Thymus (tissue), 11 donors: ENCODE results near the gene PDSS2. TPM values are rescaled to one million over a fixed set of nuclear protein-coding genes. Genes with fewer than 3 reads are reported as not detected.
A peak's percentile ranks its signal among the peaks of the same experiment; 100 is the strongest.
"Not testable (repeated sequence)": the region's sequence is repeated elsewhere in the genome, so short reads cannot be mapped to it uniquely, and the experiment has no call there.

ENCODE experiments used
- DNase-seq, 9 donors: peaks; one replicate each; pipeline ENCODE4 v3.0.0-alpha.2; 2013; ENCODE audit warnings: low spot score in 9 of 9, low read depth in 6 of 9, missing footprints in 1 of 9
- H3K27ac ChIP-seq, 2 donors: one replicate each; pipeline ENCODE4 v1.5.1; 2013; ENCODE audit warnings: control low read depth in 1 of 2, low read depth in 1 of 2, low read length in 1 of 2, mild to moderate bottlenecking in 1 of 2, moderate library complexity in 1 of 2
- H3K27me3 ChIP-seq, 2 donors: one replicate each; pipeline ENCODE4 v1.5.1; 2013; ENCODE audit warnings: low read length in 1 of 2; ENCODE audit not compliant: control insufficient read depth in 2 of 2, insufficient read depth in 1 of 2
- H3K36me3 ChIP-seq, 2 donors: one replicate each; pipeline ENCODE4 v1.5.1; 2013; ENCODE audit warnings: low read length in 1 of 2, mild to moderate bottlenecking in 1 of 2, moderate library complexity in 1 of 2; ENCODE audit not compliant: control insufficient read depth in 2 of 2, insufficient read depth in 2 of 2
- H3K4me1 ChIP-seq, 2 donors: one replicate each; pipeline ENCODE4 v1.5.1; 2013; ENCODE audit warnings: low read length in 2 of 2; ENCODE audit not compliant: control insufficient read depth in 2 of 2, insufficient read depth in 2 of 2
- H3K4me3 ChIP-seq, 2 donors: one replicate each; pipeline ENCODE4 v1.5.1; 2013; ENCODE audit warnings: low read length in 2 of 2, control low read depth in 1 of 2, mild to moderate bottlenecking in 1 of 2
- H3K9me3 ChIP-seq, 2 donors: one replicate each; pipeline ENCODE4 v1.5.1; 2013; ENCODE audit warnings: low read length in 1 of 2, mild to moderate bottlenecking in 1 of 2; ENCODE audit not compliant: control insufficient read depth in 2 of 2, insufficient read depth in 1 of 2
- WGBS: extraction: QIAGEN DNeasy Blood & Tissue Kit; methylation state at CpG from one replicate; pipeline ENCODE4 v1.1.7; 2013; 5-methylcytosine and 5-hydroxymethylcytosine counted together
- polyA plus RNA-seq: library from polyadenylated mRNA; stranded (reverse); fragments of 200-250 nt; gene quantifications from one replicate; pipeline ENCODE4 v1.2.3, GENCODE V29; 2013
- total RNA-seq: library from RNA; stranded (reverse); fragments of 120-200 nt; gene quantifications from one replicate; pipeline ENCODE4 v1.2.4, GENCODE V29; 2013
- donor health status: healthy.

The PDSS2 gene
- total and polyA plus RNA-seq, 2 donors: 5.2 to 9.8 TPM

DNA sequence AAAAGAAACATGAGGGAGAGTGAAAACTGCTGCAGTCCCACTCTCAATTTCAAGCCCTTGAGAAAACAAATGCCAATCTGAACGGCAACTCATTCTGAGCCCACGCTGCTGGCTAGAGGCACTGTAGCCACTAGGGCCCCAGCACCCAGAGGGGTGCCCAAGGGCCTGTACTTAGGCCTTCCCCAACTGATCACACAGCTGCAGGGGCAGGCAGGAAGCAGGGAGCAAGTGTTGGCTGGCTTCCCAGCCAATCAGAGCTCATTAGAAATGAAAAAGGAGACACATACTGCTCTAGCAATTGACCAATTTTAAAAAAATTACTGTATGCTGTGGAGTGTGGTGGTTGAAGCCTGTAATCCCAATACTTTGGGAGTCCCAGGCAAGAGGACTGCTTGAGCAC lies 340.4 kb downstream of the PDSS2 start:
- peak in 1 of 9 donors; percentile 22 for DNase-seq
- Histone ChIP-seq H3K27me3 (peaks cover 0 to 13% of the 10 kb centered on the region in 2 donors), H3K36me3 (no peaks in the 10 kb centered on the region), H3K4me3 (no peak overlapping the region), H3K9me3 (no peaks in the 10 kb centered on the region), H3K27ac (no peak overlapping the region), H3K4me1 (peaks cover 7 to 18% of the 10 kb centered on the region in 2 donors)
- 84% methylated on average over 2 of the region's 2 CpGs for WGBS

DNA sequence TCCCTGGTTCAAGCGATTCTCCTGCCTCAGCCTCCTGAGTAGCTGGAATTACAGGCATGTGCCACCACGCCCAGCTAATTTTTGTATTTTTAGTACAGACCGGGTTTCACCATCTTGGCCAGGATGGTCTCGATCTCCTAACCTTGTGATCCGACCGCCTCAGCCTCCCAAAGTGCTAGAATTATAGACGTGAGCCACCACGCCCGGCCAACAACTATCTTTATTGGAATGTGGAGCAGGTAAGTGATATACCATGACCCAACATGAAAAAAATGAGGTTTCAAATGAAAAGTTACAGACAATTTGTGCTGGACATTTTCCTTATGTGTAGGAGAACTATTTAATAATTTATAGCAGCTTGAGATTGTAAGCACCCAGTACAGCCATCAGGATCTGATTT lies 340.8 kb downstream of the PDSS2 start:
- H3K27me3 ChIP-seq: peaks cover 0 to 13% of the 10 kb centered on the region in 2 donors
- not testable (repeated sequence) for H3K9me3 ChIP-seq, H3K36me3 ChIP-seq, H3K27ac ChIP-seq, H3K4me3 ChIP-seq, DNase-seq
- peaks cover 11 to 23% of the 10 kb centered on the region in 2 donors for H3K4me1 ChIP-seq
- WGBS: 92% methylated on average over 9 of the region's 9 CpGs

GRCh38 chr6:107116931-107117330 lies 342.4 kb downstream of the PDSS2 start:
- Histone ChIP-seq H3K36me3 (no peaks in the 10 kb centered on the region), H3K27ac (no peak overlapping the region), H3K27me3 (peaks cover 0 to 13% of the 10 kb centered on the region in 2 donors), H3K4me3 (no peak overlapping the region), H3K4me1 (peaks cover 11 to 27% of the 10 kb centered on the region in 2 donors), H3K9me3 (no peaks in the 10 kb centered on the region)
- WGBS: 28% methylated on average over 7 of the region's 7 CpGs
- no peak for DNase-seq

DNA sequence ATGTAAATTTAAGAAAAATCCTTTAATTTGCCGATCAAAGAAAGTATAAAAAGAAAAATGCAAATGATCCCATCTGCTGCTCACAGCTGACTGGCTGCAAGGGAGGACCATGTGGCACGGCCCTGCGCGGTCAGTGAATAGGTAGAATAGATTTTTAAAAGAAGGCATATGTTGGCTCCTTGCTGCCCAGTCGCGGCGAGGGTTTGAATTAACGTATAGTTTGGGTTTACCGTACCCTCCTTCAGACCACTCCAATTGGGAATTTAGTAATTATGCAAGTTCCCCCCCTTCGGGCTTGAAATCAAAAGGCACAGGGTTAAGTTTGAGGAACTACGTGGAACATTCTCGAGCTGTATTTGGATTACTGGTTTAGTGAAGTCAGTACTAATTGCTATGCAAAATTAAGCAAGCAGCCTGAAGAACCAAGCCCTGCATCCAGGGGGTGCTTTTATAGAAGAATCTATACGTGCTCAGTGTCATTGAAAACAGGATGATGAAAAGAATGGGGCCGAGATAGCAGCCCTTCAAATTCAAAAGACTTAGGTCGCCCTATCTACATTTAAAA lies 343.0 kb downstream of the PDSS2 start:
- Histone ChIP-seq H3K27ac (no peak overlapping the region), H3K36me3 (no peaks in the 10 kb centered on the region), H3K9me3 (no peaks in the 10 kb centered on the region), H3K4me1 (peaks cover 11 to 27% of the 10 kb centered on the region in 2 donors), H3K27me3 (peaks cover 0 to 13% of the 10 kb centered on the region in 2 donors), H3K4me3 (peak overlapping the region; percentile 47 to 90)
- DNase-seq: peak in 5 of 9 donors; percentile 16 to 63 (median 37)
- WGBS: 2% methylated on average over 15 of the region's 15 CpGs

- no peaks in the 10 kb centered on the region for H3K9me3 ChIP-seq
- H3K4me3 ChIP-seq: peak overlapping the region; percentile 47 to 90
- peaks cover 0 to 13% of the 10 kb centered on the region in 2 donors for H3K27me3 ChIP-seq
- H3K27ac ChIP-seq: peak overlapping the region in 1 of 2 donors; percentile 5
- WGBS: under 1% methylated on average over 45 of the region's 45 CpGs
- peak in 4 of 9 donors; percentile 18 to 63 (median 40) for DNase-seq
- H3K4me1 ChIP-seq: peaks cover 11 to 27% of the 10 kb centered on the region in 2 donors
- H3K36me3 ChIP-seq: no peaks in the 10 kb centered on the region
Observed at GRCh38 chr6:107115695-107116327, 343.6 kb downstream of the PDSS2 start.

DNA sequence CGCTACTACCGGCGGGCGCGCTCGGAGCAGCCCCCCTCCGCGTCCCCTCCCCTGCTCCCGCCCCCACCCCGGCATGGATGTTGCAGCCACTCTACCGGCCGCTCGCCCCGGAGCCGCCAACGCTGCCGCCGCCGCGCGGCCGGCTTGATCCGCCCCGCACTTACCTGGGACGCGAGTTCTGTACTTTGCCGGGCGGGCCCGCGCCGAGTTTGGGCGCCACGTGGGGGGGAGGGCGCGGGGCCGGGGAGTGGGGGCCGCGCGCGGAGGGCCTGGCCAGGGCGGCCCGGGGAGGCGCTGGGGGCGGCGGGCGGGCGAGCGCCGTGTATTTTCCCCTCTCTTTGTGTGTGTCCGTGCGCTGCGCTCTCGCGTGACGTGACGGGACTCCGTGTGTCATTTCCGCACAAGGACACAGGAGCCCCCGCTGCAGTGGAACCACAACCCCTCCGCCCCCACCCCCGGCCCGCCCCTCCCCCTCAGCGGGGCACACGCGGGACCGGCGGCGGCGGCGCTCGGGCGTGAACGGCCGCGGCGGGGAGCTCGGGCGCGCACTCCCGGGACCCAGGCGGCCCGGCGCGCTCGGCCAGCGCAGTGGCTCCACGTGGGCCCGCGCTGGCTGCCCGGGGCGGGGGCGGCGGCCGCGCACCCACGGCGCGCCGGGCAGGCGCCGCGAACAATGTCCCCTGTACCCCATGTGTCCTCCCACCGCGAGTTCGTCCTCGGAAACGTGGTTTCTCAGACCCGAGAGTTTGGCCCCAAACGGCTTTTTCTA lies 344.3 kb downstream of the PDSS2 start, which contains the start of gene BEND3:
BEND3 (minus strand) TSS at position 590 of the 769 bp plus-strand sequence. CDS start 16,230 bp downstream, outside the sequence.
- peaks cover 0 to 13% of the 10 kb centered on the region in 2 donors for H3K27me3 ChIP-seq
- DNase-seq: peak in 3 of 9 donors; percentile 40 to 61 (median 43)
- no peaks in the 10 kb centered on the region for H3K36me3 ChIP-seq
- peaks cover 11 to 27% of the 10 kb centered on the region in 2 donors for H3K4me1 ChIP-seq
- under 1% methylated on average over 109 of the region's 109 CpGs for WGBS
- peak within 1 kb of the TSS; percentile 5 to 65 for H3K27ac ChIP-seq
- H3K9me3 ChIP-seq: no peaks in the 10 kb centered on the region
- H3K4me3 ChIP-seq: peak within 1 kb of the TSS; percentile 47 to 90

DNA sequence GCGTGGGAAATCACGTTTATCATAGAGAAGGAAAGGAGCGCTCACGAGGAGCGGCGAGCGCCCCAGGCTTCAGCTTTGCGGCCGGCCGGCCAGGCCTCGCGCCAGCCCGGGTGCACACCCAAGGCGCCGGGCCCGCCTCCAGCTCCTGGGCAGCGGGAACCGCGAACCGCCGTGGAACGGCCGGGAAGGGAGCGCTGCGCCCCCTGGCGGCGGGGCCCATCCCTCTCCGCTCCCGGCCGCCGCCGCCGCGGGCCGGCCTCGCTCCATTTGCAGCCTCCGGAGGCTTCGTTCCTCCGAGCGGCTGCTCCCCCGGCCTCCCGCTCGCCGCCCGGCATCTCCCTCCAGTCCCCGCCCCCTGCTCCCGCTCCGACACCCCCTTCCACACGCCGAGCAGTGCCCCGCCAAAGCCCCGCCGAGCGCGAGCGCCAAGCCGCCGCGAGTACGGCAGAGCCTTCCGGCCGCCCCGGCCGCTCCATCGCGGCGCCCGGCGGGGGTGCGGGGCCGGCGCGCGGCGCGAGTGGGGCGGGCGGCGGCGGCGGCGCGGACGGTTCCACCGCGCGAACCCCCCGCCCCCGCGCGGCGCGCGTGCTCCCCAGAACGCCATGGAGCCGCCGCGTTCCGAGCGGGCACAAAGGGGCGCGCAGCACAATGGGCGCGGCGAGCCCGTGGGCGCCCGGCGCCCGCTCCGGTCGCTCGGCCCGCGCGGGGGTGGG lies 345.0 kb downstream of the PDSS2 start:
- peaks cover 11 to 27% of the 10 kb centered on the region in 2 donors for H3K4me1 ChIP-seq
- H3K36me3 ChIP-seq: no peaks in the 10 kb centered on the region
- peak overlapping the region; percentile 30 to 90 for H3K4me3 ChIP-seq
- under 1% methylated on average over 116 of the region's 116 CpGs for WGBS
- H3K9me3 ChIP-seq: no peaks in the 10 kb centered on the region
- peak overlapping the region in 1 of 2 donors; percentile 65 for H3K27ac ChIP-seq
- H3K27me3 ChIP-seq: peaks cover 0 to 13% of the 10 kb centered on the region in 2 donors
- DNase-seq: peak in 7 of 9 donors; percentile 56 to 82 (median 64)

DNA sequence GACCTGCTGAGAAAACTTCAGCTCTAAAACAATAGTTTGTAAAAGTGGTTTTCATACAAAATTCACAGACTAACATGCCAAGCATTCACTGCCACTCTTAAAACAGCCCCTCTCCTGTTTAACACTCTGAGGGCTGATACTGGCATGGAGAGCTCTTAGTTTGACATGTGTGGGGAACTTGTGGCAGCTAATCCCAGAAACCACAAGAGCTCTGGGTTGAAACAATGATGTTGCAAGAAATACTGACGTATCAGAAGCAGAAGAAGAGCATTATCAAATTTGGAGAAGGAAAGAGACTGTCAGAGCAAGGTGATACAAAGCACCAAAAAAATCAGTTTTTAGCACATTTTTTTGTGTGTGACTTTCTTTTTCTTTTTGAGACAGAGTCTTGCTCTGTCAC lies 349.2 kb downstream of the PDSS2 start:
- DNase-seq: peak in 1 of 9 donors; percentile 19
- no peaks in the 10 kb centered on the region for H3K27me3 ChIP-seq
- no peak overlapping the region for H3K27ac ChIP-seq
- H3K9me3 ChIP-seq: no peaks in the 10 kb centered on the region
- no peak overlapping the region for H3K4me3 ChIP-seq
- 26% methylated on average over 1 of the region's 1 CpG for WGBS
- peaks cover 6 to 12% of the 10 kb centered on the region in 2 donors for H3K4me1 ChIP-seq
- H3K36me3 ChIP-seq: peaks cover 0 to 2% of the 10 kb centered on the region in 2 donors
